Amniotic epithelial cell (primary cell): Measurements from ENCODE around the gene KBTBD4.
"Not testable (repeated sequence)": the region's sequence is repeated elsewhere in the genome, so short reads cannot be mapped to it uniquely, and the experiment has no call there.

ENCODE experiments used
- DNase-seq: peaks from one replicate; pipeline ENCODE4 v3.0.0-alpha.2; 2010; ENCODE audit warnings: low read depth

The KBTBD4 gene

GRCh38 chr11:47589977-47590861 lies 11.4 kb upstream of the KBTBD4 start:
- DNase-seq = no peak

GRCh38 chr11:47589584-47589976 lies 10.8 kb upstream of the KBTBD4 start:
- DNase-seq = no peak

- no peak for DNase-seq
Measured at GRCh38 chr11:47589118-47589517, 10.3 kb upstream of the KBTBD4 start.

- no peak for DNase-seq
Measured at GRCh38 chr11:47587723-47588326, 9.1 kb upstream of the KBTBD4 start.

GRCh38 chr11:47587039-47587716 lies 8.4 kb upstream of the KBTBD4 start:
- no peak for DNase-seq

GRCh38 chr11:47586098-47586855 lies 7.5 kb upstream of the KBTBD4 start, which contains the start of gene FAM180B:
FAM180B (plus strand) TSS chr11:47586678; CDS start chr11:47586769, 91 bp downstream.
- no peak for DNase-seq

- DNase-seq = no peak
Measured at GRCh38 chr11:47583844-47584243, 5.1 kb upstream of the KBTBD4 start.

- no peak for DNase-seq
Measured at GRCh38 chr11:47577460-47578041, 1.2 kb downstream of the KBTBD4 start.

GRCh38 chr11:47573321-47573720 lies 5.4 kb downstream of the KBTBD4 start:
- DNase-seq = no peak

- DNase-seq = no peak
Measured at GRCh38 chr11:47572715-47573255, 6.0 kb downstream of the KBTBD4 start.

- DNase-seq = no peak
Measured at GRCh38 chr11:47571895-47572294, 6.9 kb downstream of the KBTBD4 start.

GRCh38 chr11:47571357-47571729 lies 7.4 kb downstream of the KBTBD4 start:
- no peak for DNase-seq

GRCh38 chr11:47570651-47571356 lies 8.0 kb downstream of the KBTBD4 start:
- DNase-seq = no peak

- DNase-seq = no peak
Measured at GRCh38 chr11:47569646-47570045, 9.1 kb downstream of the KBTBD4 start.

- no peak for DNase-seq
Measured at GRCh38 chr11:47566149-47566698, 12.5 kb downstream of the KBTBD4 start.

- peak; percentile 50 for DNase-seq
Measured at GRCh38 chr11:47565340-47566148, 13.2 kb downstream of the KBTBD4 start, which contains the start of gene PTPMT1. PTPMT1 (plus strand) TSS chr11:47565599; CDS start chr11:47565623, 24 bp downstream.

GRCh38 chr11:47564933-47565339 lies 13.8 kb downstream of the KBTBD4 start:
- no peak for DNase-seq

GRCh38 chr11:47564366-47564765 lies 14.4 kb downstream of the KBTBD4 start:
- DNase-seq = not testable (repeated sequence)

GRCh38 chr11:47562393-47562792 lies 16.4 kb downstream of the KBTBD4 start:
- DNase-seq = not testable (repeated sequence)
